Natural killer cell (primary cell): ENCODE data around the gene TMEM198. TPM values are rescaled to one million over a fixed set of nuclear protein-coding genes. Genes with fewer than 3 reads are reported as not detected.

Experiments
- ATAC-seq, 3 donors: fragments of 150-1000 bp in 2 of 3; fragments of 200-7000 bp in 1 of 3; cut with Tn5 transposase; 1 replicate in 1 of 3; 2 replicates in 2 of 3; pipeline ENCODE4 v1.10.0; 2021; ENCODE audit warnings: mild to moderate bottlenecking in 2 of 3, moderate library complexity in 2 of 3
- DNase-seq, 2 donors: peaks; one replicate each; pipeline versions ENCODE4 v3.0.0 to v3.0.0-alpha.2; 2013 to 2021; ENCODE audit warnings: mixed read lengths in 1 of 2
- H3K27ac ChIP-seq: one replicate; pipeline ENCODE4 v1.5.1; 2013; ENCODE audit warnings: mild to moderate bottlenecking, low read length
- H3K27me3 ChIP-seq: one replicate; pipeline ENCODE4 v1.6.1; 2013; ENCODE audit warnings: low read length; ENCODE audit not compliant: control insufficient read depth, insufficient read depth
- H3K36me3 ChIP-seq: one replicate; pipeline ENCODE4 v1.6.1; 2013; ENCODE audit warnings: low read length; ENCODE audit not compliant: control insufficient read depth, insufficient read depth
- H3K4me1 ChIP-seq: one replicate; pipeline ENCODE4 v1.6.1; 2013; ENCODE audit warnings: low read length; ENCODE audit not compliant: control insufficient read depth, insufficient read depth
- H3K4me3 ChIP-seq: one replicate; pipeline ENCODE4 v1.5.1; 2013; ENCODE audit warnings: low read length
- H3K9me3 ChIP-seq: one replicate; pipeline ENCODE4 v1.6.1; 2013; ENCODE audit warnings: low read length; ENCODE audit not compliant: control insufficient read depth, insufficient read depth
- H3K27ac Mint-ChIP-seq, 2 donors: one replicate each; pipeline ENCODE4 v1.8.0; 2022; ENCODE audit warnings: mild to moderate bottlenecking in 2 of 2, mixed read lengths in 2 of 2, moderate library complexity in 1 of 2
- H3K27me3 Mint-ChIP-seq, 2 donors: one replicate each; pipeline ENCODE4 v1.8.0; 2022; ENCODE audit warnings: low read depth in 2 of 2, mixed read lengths in 2 of 2
- H3K36me3 Mint-ChIP-seq: one replicate; pipeline ENCODE4 v1.8.0; 2022; ENCODE audit warnings: mixed read lengths
- H3K4me1 Mint-ChIP-seq, 2 donors: one replicate each; pipeline ENCODE4 v1.8.0; 2022; ENCODE audit warnings: mixed read lengths in 2 of 2
- H3K4me3 Mint-ChIP-seq: one replicate; pipeline ENCODE4 v1.8.0; 2022; ENCODE audit warnings: mild to moderate bottlenecking, moderate library complexity, mixed read lengths
- H3K9me3 Mint-ChIP-seq, 2 donors: one replicate each; pipeline ENCODE4 v1.8.0; 2022; ENCODE audit warnings: mixed read lengths in 2 of 2
- CTCF ChIP-seq: fragments of 200-600 bp; IDR thresholded peaks from one replicate; pipeline ENCODE4 v1.8.0; 2022; ENCODE audit warnings: antibody characterized with exemption
- WGBS: methylation state at CpG from one replicate; pipeline ENCODE4 v1.1.7; 2013; ENCODE audit warnings: missing lambda C conversion rate; ENCODE audit not compliant: insufficient coverage; 5-methylcytosine and 5-hydroxymethylcytosine counted together
- intact Hi-C: fragments of 100-400 bp; cut with micrococcal nuclease; formaldehyde crosslinking; loops from one replicate; pipeline ENCODE4 v1.14.2; 2022
- total RNA-seq, 4 donors: library from RNA; stranded (reverse); fragments of 120-200 nt in 1 of 4; gene quantifications; one replicate each; pipeline versions ENCODE4 v1.2.3 to v1.2.4, GENCODE V29; 2013 to 2022

The TMEM198 gene
- total RNA-seq, 3 donors from 2014 or later (not counting 1 experiment from before 2014, with no cell fraction given), result 1.7 to 2.3 (median 1.8) TPM

- no peak for TF ChIP-seq CTCF
- 78% methylated on average over 4 of the region's 4 CpGs for WGBS
- H3K36me3 ChIP-seq, result peaks cover 33% of the 10 kb centered on the region
- ATAC-seq (no peak), DNase-seq (no peak)
- H3K4me1 ChIP-seq, result peaks cover 12% of the 10 kb centered on the region
- Mint-ChIP-seq H3K9me3 (no peaks in the 10 kb centered on the region), H3K27ac (no peak overlapping the region), H3K27me3 (peaks cover 13 to 35% of the 10 kb centered on the region in 2 donors), H3K4me3 (no peak overlapping the region), H3K36me3 (peaks cover 7% of the 10 kb centered on the region), H3K4me1 (peaks cover 0 to 19% of the 10 kb centered on the region in 2 donors)
- H3K27ac ChIP-seq, result no peak overlapping the region
- no peaks in the 10 kb centered on the region for H3K9me3 ChIP-seq
- intact Hi-C loops, result no loop called here
- peaks cover 33% of the 10 kb centered on the region for H3K27me3 ChIP-seq
- H3K4me3 ChIP-seq, result no peak overlapping the region
Observed at GRCh38 chr2:219508444-219508734, 35.4 kb upstream of the TMEM198 start.

- Mint-ChIP-seq H3K27me3 (peaks cover 21 to 42% of the 10 kb centered on the region in 2 donors), H3K36me3 (peaks cover 7% of the 10 kb centered on the region), H3K4me3 (no peak overlapping the region), H3K4me1 (peaks cover 7 to 27% of the 10 kb centered on the region in 2 donors), H3K27ac (peak overlapping the region in 1 of 2 donors; percentile 35), H3K9me3 (no peaks in the 10 kb centered on the region)
- peak; percentile 24 to 32 (median 25) for ATAC-seq
- no peak for DNase-seq
- peaks cover 12% of the 10 kb centered on the region for H3K4me1 ChIP-seq
- WGBS, result 15% methylated on average over 13 of the region's 14 CpGs
- peaks cover 36% of the 10 kb centered on the region for H3K27me3 ChIP-seq
- intact Hi-C loops, result no loop called here
- H3K36me3 ChIP-seq, result peaks cover 28% of the 10 kb centered on the region
- no peak overlapping the region for H3K27ac ChIP-seq
- no peak for TF ChIP-seq CTCF
- no peaks in the 10 kb centered on the region for H3K9me3 ChIP-seq
- H3K4me3 ChIP-seq, result no peak overlapping the region
Observed at GRCh38 chr2:219508971-219509779, 34.7 kb upstream of the TMEM198 start.

DNA sequence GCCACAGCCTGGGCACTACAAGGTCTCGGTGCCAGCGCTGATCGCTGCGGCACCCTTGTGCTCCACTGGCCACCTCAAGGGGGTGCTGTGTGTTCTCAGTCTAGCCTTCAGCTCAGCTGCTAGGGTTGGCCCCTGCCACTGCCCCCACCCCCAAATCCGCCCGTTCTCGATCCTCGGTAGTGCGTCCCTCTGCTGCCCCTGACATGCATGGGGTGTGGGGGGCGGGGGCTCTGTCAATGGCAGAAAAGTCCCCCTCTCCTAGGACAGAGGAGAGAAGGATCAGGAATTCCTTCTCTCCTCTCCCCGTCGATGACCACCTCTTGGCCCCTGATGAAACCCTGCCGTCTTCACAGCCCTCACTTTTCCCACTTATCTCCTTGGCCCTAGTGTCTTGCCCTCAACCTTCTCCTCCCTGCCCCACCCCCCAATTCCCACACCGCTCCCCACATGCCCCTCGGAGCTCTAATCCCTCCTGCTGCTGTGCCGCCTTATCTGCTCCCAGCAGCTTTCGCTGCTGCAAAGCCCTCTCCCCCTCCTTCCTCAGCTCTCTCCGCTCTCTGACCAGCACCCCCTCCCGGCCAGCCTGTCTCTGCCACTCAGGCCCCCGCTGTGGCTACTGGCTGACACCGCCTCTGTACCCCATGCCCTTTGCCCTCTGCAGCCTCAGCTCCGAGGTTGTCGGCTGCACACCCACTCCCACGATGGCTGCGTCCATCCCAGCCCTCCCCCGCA is 33.9 kb upstream of the TMEM198 start:
- DNase-seq (peak; percentile 30 to 73), ATAC-seq (peak; percentile 78 to 90 (median 90))
- Mint-ChIP-seq H3K4me3 (no peak overlapping the region), H3K27ac (peak overlapping the region in 1 of 2 donors; percentile 35), H3K4me1 (peaks cover 8 to 28% of the 10 kb centered on the region in 2 donors), H3K36me3 (peaks cover under 1% of the 10 kb centered on the region), H3K27me3 (peaks cover 25 to 46% of the 10 kb centered on the region in 2 donors), H3K9me3 (no peaks in the 10 kb centered on the region)
- intact Hi-C loops, result no loop called here
- peaks cover 41% of the 10 kb centered on the region for H3K27me3 ChIP-seq
- H3K27ac ChIP-seq, result no peak overlapping the region
- no peak overlapping the region for H3K4me3 ChIP-seq
- H3K36me3 ChIP-seq, result peaks cover 21% of the 10 kb centered on the region
- H3K9me3 ChIP-seq, result no peaks in the 10 kb centered on the region
- 3% methylated on average over 21 of the region's 26 CpGs for WGBS
- TF ChIP-seq CTCF, result peak; percentile 50
- H3K4me1 ChIP-seq, result peaks cover 12% of the 10 kb centered on the region
